Neural cell (in vitro differentiated cells): Measurements from ENCODE around the gene ACKR4. TPM values are rescaled to one million over a fixed set of nuclear protein-coding genes. Genes with fewer than 3 reads are reported as not detected.
"Not testable (repeated sequence)": the region's sequence is repeated elsewhere in the genome, so short reads cannot be mapped to it uniquely, and the experiment has no call there.

Source experiments
- H2AFZ ChIP-seq: fragments of 200-600, 300-800 bp; sonication (generic), shearing (Covaris generic); 2 replicates; pipeline ENCODE4 v1.6.0; 2014; ENCODE audit warnings: low read depth, mild to moderate bottlenecking, antibody characterized with exemption, low read length, moderate library complexity
- H3F3A ChIP-seq: fragments of 200-600 bp; shearing (Covaris generic); 2 replicates; pipeline ENCODE4 v1.6.1; 2016; ENCODE audit warnings: mild to moderate bottlenecking, moderate library complexity, mixed read lengths, antibody characterized with exemption, low read length; ENCODE audit not compliant: insufficient read depth, poor library complexity, severe bottlenecking
- H3K27ac ChIP-seq: fragments of 200-600, 300-800 bp; sonication (generic), shearing (Covaris generic); 2 replicates; pipeline ENCODE4 v1.5.1; 2014; ENCODE audit warnings: mild to moderate bottlenecking, low read length, moderate library complexity
- H3K27me3 ChIP-seq: fragments of 300-800, 200-600 bp; sonication (generic), shearing (Covaris generic); 2 replicates; pipeline ENCODE4 v1.6.0; 2014; ENCODE audit warnings: mild to moderate bottlenecking, low read depth, low read length, moderate library complexity; ENCODE audit not compliant: insufficient read depth
- H3K36me3 ChIP-seq: fragments of 300-800, 200-600 bp; sonication (generic), shearing (Covaris generic); 2 replicates; pipeline ENCODE4 v1.5.1; 2014; ENCODE audit warnings: mild to moderate bottlenecking, antibody characterized with exemption, low read length, moderate library complexity; ENCODE audit not compliant: insufficient read depth
- H3K4me2 ChIP-seq: fragments of 300-800, 200-600 bp; sonication (generic), shearing (Covaris generic); 2 replicates; pipeline ENCODE4 v1.6.0; 2014; ENCODE audit warnings: mild to moderate bottlenecking, low read length
- H3K4me3 ChIP-seq: fragments of 300-800, 200-600 bp; sonication (generic), shearing (Covaris generic); 2 replicates; pipeline ENCODE4 v1.5.1; 2014; ENCODE audit warnings: mild to moderate bottlenecking, low read length, moderate library complexity
- H3K79me2 ChIP-seq: fragments of 200-600 bp; shearing (Covaris generic); replicated peaks from 2 replicates; pipeline ENCODE4 v1.6.0; 2014; ENCODE audit warnings: mild to moderate bottlenecking, low read length, moderate library complexity; ENCODE audit not compliant: insufficient read depth
- H3K9ac ChIP-seq: fragments of 300-800, 200-600 bp; sonication (generic), shearing (Covaris generic); 2 replicates; pipeline ENCODE4 v1.6.1; 2016; ENCODE audit warnings: mild to moderate bottlenecking, low read length, mixed read lengths
- H3K9me2 ChIP-seq: fragments of 200-600 bp; shearing (Covaris generic); 2 replicates; pipeline ENCODE4 v1.6.1; 2016; ENCODE audit warnings: mild to moderate bottlenecking, low read length, mixed read lengths; ENCODE audit not compliant: insufficient read depth
- H3K9me3 ChIP-seq: fragments of 200-600, 300-800 bp; sonication (generic), shearing (Covaris generic); 2 replicates; pipeline ENCODE4 v1.6.1; 2016; ENCODE audit warnings: mild to moderate bottlenecking, mixed run types, low read length, moderate library complexity, mixed read lengths
- H4K20me1 ChIP-seq: fragments of 200-600 bp; shearing (Covaris generic); 2 replicates; pipeline ENCODE4 v1.6.1; 2016; ENCODE audit warnings: mild to moderate bottlenecking, mixed run types; ENCODE audit not compliant: insufficient read depth
- EP300 ChIP-seq: fragments of 450-650 bp; conservative IDR thresholded peaks from 2 replicates; pipeline ENCODE4 v1.6.1; 2014; ENCODE audit warnings: antibody characterized with exemption, mild to moderate bottlenecking, moderate library complexity; ENCODE audit not compliant: poor library complexity, severe bottlenecking
- EZH2 ChIP-seq: fragments of 200-600, 300-800 bp; shearing (Covaris generic), sonication (generic); IDR thresholded peaks from 2 replicates; pipeline ENCODE4 v1.6.1; 2014; ENCODE audit warnings: antibody characterized with exemption, low read length, borderline replicate concordance, mild to moderate bottlenecking; ENCODE audit not compliant: insufficient read depth, poor library complexity, severe bottlenecking
- MXI1 ChIP-seq: fragments of 450-650 bp; conservative IDR thresholded peaks from 2 replicates; pipeline ENCODE4 v1.6.1; 2014; ENCODE audit warnings: antibody characterized with exemption, mild to moderate bottlenecking; ENCODE audit not compliant: poor library complexity, severe bottlenecking
- POLR2AphosphoS5 ChIP-seq: IDR thresholded peaks from 2 replicates; pipeline ENCODE4 v1.6.1; 2012
- RAD21 ChIP-seq: fragments of 450-650 bp; conservative IDR thresholded peaks from 2 replicates; pipeline ENCODE4 v1.6.1; 2014; ENCODE audit warnings: antibody characterized with exemption, mild to moderate bottlenecking, moderate library complexity
- SMC3 ChIP-seq: fragments of 450-650 bp; conservative IDR thresholded peaks from 2 replicates; pipeline ENCODE4 v1.6.1; 2014; ENCODE audit warnings: antibody characterized with exemption, mild to moderate bottlenecking, moderate library complexity; ENCODE audit not compliant: poor library complexity
- TAF1 ChIP-seq: IDR thresholded peaks from 2 replicates; pipeline ENCODE4 v1.6.1; 2012; ENCODE audit warnings: low read depth
- polyA plus RNA-seq: library from polyadenylated mRNA; depleted of rRNA; stranded (reverse); fragments of >200 nt; gene quantifications from 2 replicates; pipeline ENCODE4 v1.2.3, GENCODE V29; 2014
- TF ChIP-seq, protein P1 (sequence below): IDR thresholded peaks from 2 replicates; pipeline ENCODE4 v1.6.1; 2012; ENCODE audit warnings: borderline replicate concordance
- TF ChIP-seq, protein P2 (sequence below): fragments of 450-650 bp; IDR thresholded peaks from 2 replicates; pipeline ENCODE4 v1.5.1; 2014; ENCODE audit warnings: antibody characterized with exemption, mild to moderate bottlenecking, moderate library complexity; ENCODE audit not compliant: poor library complexity, severe bottlenecking

Gene ACKR4
- polyA plus RNA-seq, 1 donor from 2014 or later, result not detected

DNA sequence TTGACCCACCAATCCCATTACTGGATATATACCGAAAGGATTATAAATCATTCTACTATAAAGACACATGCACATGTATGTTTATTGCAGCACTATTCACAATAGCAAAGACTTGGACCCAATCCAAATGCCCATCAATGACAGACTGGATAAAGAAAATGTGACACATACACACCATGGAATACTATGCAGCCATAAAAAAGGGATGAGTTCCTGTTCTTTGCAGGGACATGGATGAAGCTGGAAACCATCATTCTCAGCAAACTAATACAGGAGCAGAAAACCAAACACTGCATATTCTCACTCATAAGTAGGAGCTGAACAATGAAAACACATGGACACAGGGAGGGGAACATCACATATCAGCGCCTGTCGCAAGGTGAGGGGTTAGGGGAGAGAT is 18.2 kb downstream of the ACKR4 start:
- not testable (repeated sequence) for H4K20me1 ChIP-seq, H3K27ac ChIP-seq, H3K79me2 ChIP-seq, H3K36me3 ChIP-seq, H3K27me3 ChIP-seq, H3K4me2 ChIP-seq, H2AFZ ChIP-seq, H3K9me2 ChIP-seq, H3K9ac ChIP-seq, H3K9me3 ChIP-seq, H3K4me3 ChIP-seq, H3F3A ChIP-seq

DNA sequence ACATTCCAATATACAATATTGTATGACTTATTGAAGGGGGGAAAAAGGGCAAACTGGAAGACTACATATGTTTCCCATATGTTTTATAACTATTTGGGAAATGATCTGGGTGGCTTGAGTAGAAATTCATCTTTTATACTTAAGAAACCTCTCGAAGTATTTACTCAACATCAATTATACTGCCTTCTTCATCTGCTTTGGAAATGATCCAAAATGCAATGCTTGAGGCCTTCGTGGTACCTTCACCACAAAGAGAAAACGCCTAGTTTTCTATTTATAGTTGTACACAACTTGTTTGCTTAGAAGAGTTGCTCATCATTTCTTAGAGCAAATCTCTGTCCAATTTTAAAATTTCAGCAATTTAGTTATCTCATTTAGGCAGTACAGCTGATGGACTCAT is 18.8 kb downstream of the ACKR4 start:
- Histone ChIP-seq H3K9me2 (no peaks in the 10 kb centered on the region), H4K20me1 (no peaks in the 10 kb centered on the region), H3K36me3 (no peaks in the 10 kb centered on the region), H3K79me2 (no peaks in the 10 kb centered on the region), H3K4me2 (no peak overlapping the region), H3K9ac (no peak overlapping the region), H3K27me3 (no peaks in the 10 kb centered on the region), H3K4me3 (no peak overlapping the region), H2AFZ (no peak overlapping the region), H3K9me3 (no peaks in the 10 kb centered on the region), H3F3A (no peaks in the 10 kb centered on the region), H3K27ac (no peak overlapping the region)
- TF ChIP-seq, protein P1, sequence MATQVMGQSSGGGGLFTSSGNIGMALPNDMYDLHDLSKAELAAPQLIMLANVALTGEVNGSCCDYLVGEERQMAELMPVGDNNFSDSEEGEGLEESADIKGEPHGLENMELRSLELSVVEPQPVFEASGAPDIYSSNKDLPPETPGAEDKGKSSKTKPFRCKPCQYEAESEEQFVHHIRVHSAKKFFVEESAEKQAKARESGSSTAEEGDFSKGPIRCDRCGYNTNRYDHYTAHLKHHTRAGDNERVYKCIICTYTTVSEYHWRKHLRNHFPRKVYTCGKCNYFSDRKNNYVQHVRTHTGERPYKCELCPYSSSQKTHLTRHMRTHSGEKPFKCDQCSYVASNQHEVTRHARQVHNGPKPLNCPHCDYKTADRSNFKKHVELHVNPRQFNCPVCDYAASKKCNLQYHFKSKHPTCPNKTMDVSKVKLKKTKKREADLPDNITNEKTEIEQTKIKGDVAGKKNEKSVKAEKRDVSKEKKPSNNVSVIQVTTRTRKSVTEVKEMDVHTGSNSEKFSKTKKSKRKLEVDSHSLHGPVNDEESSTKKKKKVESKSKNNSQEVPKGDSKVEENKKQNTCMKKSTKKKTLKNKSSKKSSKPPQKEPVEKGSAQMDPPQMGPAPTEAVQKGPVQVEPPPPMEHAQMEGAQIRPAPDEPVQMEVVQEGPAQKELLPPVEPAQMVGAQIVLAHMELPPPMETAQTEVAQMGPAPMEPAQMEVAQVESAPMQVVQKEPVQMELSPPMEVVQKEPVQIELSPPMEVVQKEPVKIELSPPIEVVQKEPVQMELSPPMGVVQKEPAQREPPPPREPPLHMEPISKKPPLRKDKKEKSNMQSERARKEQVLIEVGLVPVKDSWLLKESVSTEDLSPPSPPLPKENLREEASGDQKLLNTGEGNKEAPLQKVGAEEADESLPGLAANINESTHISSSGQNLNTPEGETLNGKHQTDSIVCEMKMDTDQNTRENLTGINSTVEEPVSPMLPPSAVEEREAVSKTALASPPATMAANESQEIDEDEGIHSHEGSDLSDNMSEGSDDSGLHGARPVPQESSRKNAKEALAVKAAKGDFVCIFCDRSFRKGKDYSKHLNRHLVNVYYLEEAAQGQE, result no peak
- no peak for TF ChIP-seq EP300
- TF ChIP-seq POLR2AphosphoS5, result no peak
- no peak for TF ChIP-seq RAD21
- no peak for TF ChIP-seq TAF1
- TF ChIP-seq SMC3, result no peak
- no peak for TF ChIP-seq MXI1
- TF ChIP-seq, protein P2, sequence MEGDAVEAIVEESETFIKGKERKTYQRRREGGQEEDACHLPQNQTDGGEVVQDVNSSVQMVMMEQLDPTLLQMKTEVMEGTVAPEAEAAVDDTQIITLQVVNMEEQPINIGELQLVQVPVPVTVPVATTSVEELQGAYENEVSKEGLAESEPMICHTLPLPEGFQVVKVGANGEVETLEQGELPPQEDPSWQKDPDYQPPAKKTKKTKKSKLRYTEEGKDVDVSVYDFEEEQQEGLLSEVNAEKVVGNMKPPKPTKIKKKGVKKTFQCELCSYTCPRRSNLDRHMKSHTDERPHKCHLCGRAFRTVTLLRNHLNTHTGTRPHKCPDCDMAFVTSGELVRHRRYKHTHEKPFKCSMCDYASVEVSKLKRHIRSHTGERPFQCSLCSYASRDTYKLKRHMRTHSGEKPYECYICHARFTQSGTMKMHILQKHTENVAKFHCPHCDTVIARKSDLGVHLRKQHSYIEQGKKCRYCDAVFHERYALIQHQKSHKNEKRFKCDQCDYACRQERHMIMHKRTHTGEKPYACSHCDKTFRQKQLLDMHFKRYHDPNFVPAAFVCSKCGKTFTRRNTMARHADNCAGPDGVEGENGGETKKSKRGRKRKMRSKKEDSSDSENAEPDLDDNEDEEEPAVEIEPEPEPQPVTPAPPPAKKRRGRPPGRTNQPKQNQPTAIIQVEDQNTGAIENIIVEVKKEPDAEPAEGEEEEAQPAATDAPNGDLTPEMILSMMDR, result no peak
- no peak for TF ChIP-seq EZH2

DNA sequence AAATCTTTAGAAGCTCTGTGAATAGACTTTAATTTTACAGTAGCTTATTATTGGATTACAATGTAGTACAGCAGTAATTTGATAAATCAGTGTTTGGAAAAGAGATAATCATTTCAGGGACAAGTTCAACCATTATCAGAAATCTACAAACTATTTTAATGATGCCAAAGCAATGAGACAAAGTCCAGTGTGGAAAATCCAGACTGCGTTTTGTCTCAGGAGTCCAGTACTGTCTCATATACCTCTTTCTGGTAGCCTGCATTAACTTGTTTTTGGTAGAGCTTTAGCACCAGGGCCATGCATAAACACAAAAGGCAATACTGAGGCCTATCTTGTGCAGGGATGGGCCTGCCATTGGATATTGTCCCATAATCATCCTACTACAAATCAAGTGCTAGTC is 19.7 kb downstream of the ACKR4 start:
- H3K9me2 ChIP-seq, result no peaks in the 10 kb centered on the region
- H3K27ac ChIP-seq, result no peak overlapping the region
- no peak overlapping the region for H3K4me2 ChIP-seq
- no peaks in the 10 kb centered on the region for H3K27me3 ChIP-seq
- no peaks in the 10 kb centered on the region for H3K36me3 ChIP-seq
- no peaks in the 10 kb centered on the region for H4K20me1 ChIP-seq
- TF ChIP-seq MXI1, result no peak
- no peak for TF ChIP-seq EZH2
- TF ChIP-seq TAF1, result no peak
- TF ChIP-seq, protein P1, result no peak
- no peak for TF ChIP-seq POLR2AphosphoS5
- TF ChIP-seq EP300, result no peak
- no peak for TF ChIP-seq SMC3
- TF ChIP-seq, protein P2, result no peak
- TF ChIP-seq RAD21, result no peak
- H3K4me3 ChIP-seq, result no peak overlapping the region
- no peaks in the 10 kb centered on the region for H3K9me3 ChIP-seq
- no peak overlapping the region for H3K9ac ChIP-seq
- H2AFZ ChIP-seq, result no peak overlapping the region
- no peaks in the 10 kb centered on the region for H3K79me2 ChIP-seq
- H3F3A ChIP-seq, result no peaks in the 10 kb centered on the region
